HEK293 (cell line): ENCODE data around the gene FHAD1.

Source experiments
- FEZF1 ChIP-seq: fragments of 450-650 bp; formaldehyde crosslinking; IDR thresholded peaks from 2 replicates; pipeline ENCODE4 v1.5.1; 2016; ENCODE audit warnings: missing biosample characterization, missing genetic modification characterization
- GLIS1 ChIP-seq: fragments of 450-650 bp; formaldehyde crosslinking; IDR thresholded peaks from 2 replicates; pipeline ENCODE4 v1.5.1; 2016; ENCODE audit warnings: missing biosample characterization, missing genetic modification characterization
- GLIS2 ChIP-seq: fragments of 450-650 bp; formaldehyde crosslinking; IDR thresholded peaks from 2 replicates; pipeline ENCODE4 v1.5.1; 2016; ENCODE audit warnings: missing biosample characterization, missing genetic modification characterization
- KLF8 ChIP-seq: fragments of 450-650 bp; formaldehyde crosslinking; IDR thresholded peaks from 2 replicates; pipeline ENCODE4 v1.5.1; 2016; ENCODE audit warnings: missing biosample characterization, missing genetic modification characterization
- PRDM1 ChIP-seq: fragments of 450-650 bp; formaldehyde crosslinking; IDR thresholded peaks from 2 replicates; pipeline ENCODE4; 2016; ENCODE audit warnings: missing biosample characterization, missing genetic modification characterization
- RBAK ChIP-seq: fragments of 450-650 bp; formaldehyde crosslinking; IDR thresholded peaks from 2 replicates; pipeline ENCODE4 v1.5.1; 2016; ENCODE audit warnings: missing biosample characterization, missing genetic modification characterization
- SETDB1 ChIP-seq: IDR thresholded peaks from one replicate; pipeline ENCODE4 v1.6.1; 2017; ENCODE audit warnings: mild to moderate bottlenecking, low read length, moderate library complexity, mixed read lengths; ENCODE audit not compliant: insufficient read length
- SP7 ChIP-seq: fragments of 450-650 bp; formaldehyde crosslinking; IDR thresholded peaks from 2 replicates; pipeline ENCODE4 v1.5.1; 2016; ENCODE audit warnings: missing biosample characterization, missing genetic modification characterization
- TRIM28 ChIP-seq: IDR thresholded peaks from 2 replicates; pipeline ENCODE4 v1.6.1; 2011; ENCODE audit warnings: low read length, control low read depth, borderline replicate concordance
- ZBTB48 ChIP-seq: fragments of 450-650 bp; formaldehyde crosslinking; IDR thresholded peaks from 2 replicates; pipeline ENCODE4 v1.5.1; 2016; ENCODE audit warnings: missing biosample characterization, missing genetic modification characterization
- ZEB2 ChIP-seq: fragments of 450-650 bp; formaldehyde crosslinking; IDR thresholded peaks from 2 replicates; pipeline ENCODE4 v1.5.1; 2016; ENCODE audit warnings: missing biosample characterization, missing genetic modification characterization
- ZNF221 ChIP-seq: fragments of 450-650 bp; formaldehyde crosslinking; IDR thresholded peaks from 2 replicates; pipeline ENCODE4 v1.5.1; 2017; ENCODE audit warnings: missing biosample characterization, missing genetic modification characterization, borderline replicate concordance
- ZNF335 ChIP-seq: fragments of 450-650 bp; formaldehyde crosslinking; conservative IDR thresholded peaks from 2 replicates; pipeline ENCODE4 v1.5.1; 2016; ENCODE audit warnings: missing biosample characterization, missing genetic modification characterization
- ZNF366 ChIP-seq: fragments of 450-650 bp; formaldehyde crosslinking; conservative IDR thresholded peaks from 2 replicates; pipeline ENCODE4 v1.5.1; 2016; ENCODE audit warnings: missing biosample characterization, missing genetic modification characterization
- ZNF394 ChIP-seq: fragments of 450-650 bp; formaldehyde crosslinking; IDR thresholded peaks from 2 replicates; pipeline ENCODE4 v1.5.1; 2016; ENCODE audit warnings: missing biosample characterization, missing genetic modification characterization, mild to moderate bottlenecking, moderate library complexity, borderline replicate concordance
- ZNF521 ChIP-seq: fragments of 450-650 bp; formaldehyde crosslinking; IDR thresholded peaks from 2 replicates; pipeline ENCODE4 v1.5.1; 2017; ENCODE audit warnings: missing biosample characterization, mild to moderate bottlenecking, missing genetic modification characterization
- ZNF548 ChIP-seq: fragments of 450-650 bp; formaldehyde crosslinking; IDR thresholded peaks from 2 replicates; pipeline ENCODE4 v1.5.1; 2016; ENCODE audit warnings: missing biosample characterization, missing genetic modification characterization
- ZNF555 ChIP-seq: fragments of 450-650 bp; formaldehyde crosslinking; conservative IDR thresholded peaks from 2 replicates; pipeline ENCODE4 v1.5.1; 2017; ENCODE audit warnings: missing biosample characterization, mild to moderate bottlenecking, missing genetic modification characterization, inconsistent platforms
- ZNF585B ChIP-seq: fragments of 450-650 bp; formaldehyde crosslinking; IDR thresholded peaks from 2 replicates; pipeline ENCODE4 v1.5.1; 2016; ENCODE audit warnings: missing biosample characterization, missing genetic modification characterization
- ZNF626 ChIP-seq: fragments of 450-650 bp; sonication (Bioruptor Pico); formaldehyde crosslinking; IDR thresholded peaks from 2 replicates; pipeline ENCODE4 v1.5.1; 2018; ENCODE audit warnings: missing biosample characterization, missing genetic modification characterization, inconsistent platforms
- ZNF629 ChIP-seq: fragments of 450-650 bp; formaldehyde crosslinking; IDR thresholded peaks from 2 replicates; pipeline ENCODE4 v1.5.1; 2017; ENCODE audit warnings: missing biosample characterization, missing genetic modification characterization
- ZSCAN23 ChIP-seq: fragments of 450-650 bp; formaldehyde crosslinking; IDR thresholded peaks from 2 replicates; pipeline ENCODE4 v1.5.1; 2016; ENCODE audit warnings: missing biosample characterization, missing genetic modification characterization
- TF ChIP-seq, protein P1 (sequence below): fragments of 450-650 bp; formaldehyde crosslinking; IDR thresholded peaks from 2 replicates; pipeline ENCODE4 v1.5.1; 2017; ENCODE audit warnings: missing biosample characterization, missing genetic modification characterization
- TF ChIP-seq, protein P2 (sequence below): fragments of 450-650 bp; formaldehyde crosslinking; IDR thresholded peaks from 2 replicates; pipeline ENCODE4 v1.5.1; 2016; ENCODE audit warnings: missing biosample characterization, missing genetic modification characterization
- TF ChIP-seq, protein P3 (sequence below): fragments of 450-650 bp; formaldehyde crosslinking; IDR thresholded peaks from 2 replicates; pipeline ENCODE4 v1.5.1; 2016; ENCODE audit warnings: missing biosample characterization, missing genetic modification characterization
- TF ChIP-seq, protein P4 (sequence below): fragments of 450-650 bp; formaldehyde crosslinking; IDR thresholded peaks from 2 replicates; pipeline ENCODE4 v1.5.1; 2016; ENCODE audit warnings: missing biosample characterization, missing genetic modification characterization
- TF ChIP-seq, protein P5 (sequence below): IDR thresholded peaks from 2 replicates; pipeline ENCODE4 v1.6.1; 2011; ENCODE audit warnings: mild to moderate bottlenecking, low read depth, low read length, borderline replicate concordance
- TF ChIP-seq, protein P6 (sequence below): fragments of 450-650 bp; formaldehyde crosslinking; IDR thresholded peaks from 2 replicates; pipeline ENCODE4 v1.5.1; 2016; ENCODE audit warnings: missing biosample characterization, missing genetic modification characterization

The FHAD1 gene

DNA sequence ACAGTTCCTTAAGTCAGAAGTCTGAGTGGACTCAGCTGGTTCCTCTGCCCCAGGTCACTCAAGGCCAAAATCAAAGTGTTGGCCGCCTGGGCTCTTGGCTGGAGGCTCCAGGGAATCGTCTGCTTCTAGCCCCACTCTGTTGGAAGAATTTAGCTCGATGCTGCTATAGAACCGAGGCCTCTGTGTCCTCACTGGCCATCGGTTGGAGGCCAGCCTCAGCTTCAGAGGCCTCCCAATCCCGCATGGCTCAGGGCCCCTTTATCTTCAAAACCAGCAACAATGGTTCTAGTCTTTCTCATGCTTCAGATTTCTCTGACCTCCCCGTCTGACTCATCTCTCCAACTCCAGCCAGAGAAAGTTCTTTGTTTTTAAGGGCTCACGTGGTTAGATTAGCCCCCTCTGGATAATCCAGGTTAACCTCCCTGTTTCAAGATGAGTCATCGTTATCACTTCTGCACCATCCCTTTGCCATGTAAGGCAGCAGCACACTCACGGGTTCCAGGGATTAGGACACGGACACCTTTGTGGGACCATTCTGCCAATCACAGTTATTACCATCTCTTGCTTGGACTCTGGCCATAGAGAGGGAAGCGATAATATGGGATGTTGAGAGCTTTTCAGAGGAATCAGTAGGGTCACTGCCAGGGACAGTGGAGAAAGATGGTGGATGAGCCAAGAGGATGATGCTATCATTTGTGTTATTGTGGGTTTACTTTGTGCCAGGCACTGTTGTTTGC is 13.6 kb downstream of the FHAD1 start (continued):
- no peak for TF ChIP-seq ZNF335 (tag by site-specific recombination)
- TF ChIP-seq ZNF626 (tag by site-specific recombination) = no peak
- peak; percentile 75 for TF ChIP-seq PRDM1 (tag by site-specific recombination)
- TF ChIP-seq, protein P1, sequence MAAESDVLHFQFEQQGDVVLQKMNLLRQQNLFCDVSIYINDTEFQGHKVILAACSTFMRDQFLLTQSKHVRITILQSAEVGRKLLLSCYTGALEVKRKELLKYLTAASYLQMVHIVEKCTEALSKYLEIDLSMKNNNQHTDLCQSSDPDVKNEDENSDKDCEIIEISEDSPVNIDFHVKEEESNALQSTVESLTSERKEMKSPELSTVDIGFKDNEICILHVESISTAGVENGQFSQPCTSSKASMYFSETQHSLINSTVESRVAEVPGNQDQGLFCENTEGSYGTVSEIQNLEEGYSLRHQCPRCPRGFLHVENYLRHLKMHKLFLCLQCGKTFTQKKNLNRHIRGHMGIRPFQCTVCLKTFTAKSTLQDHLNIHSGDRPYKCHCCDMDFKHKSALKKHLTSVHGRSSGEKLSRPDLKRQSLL (tag by site-specific recombination) = 0 out of 2 replicates have a peak, but pooled peaks have one; percentile 8
- TF ChIP-seq, protein P2, sequence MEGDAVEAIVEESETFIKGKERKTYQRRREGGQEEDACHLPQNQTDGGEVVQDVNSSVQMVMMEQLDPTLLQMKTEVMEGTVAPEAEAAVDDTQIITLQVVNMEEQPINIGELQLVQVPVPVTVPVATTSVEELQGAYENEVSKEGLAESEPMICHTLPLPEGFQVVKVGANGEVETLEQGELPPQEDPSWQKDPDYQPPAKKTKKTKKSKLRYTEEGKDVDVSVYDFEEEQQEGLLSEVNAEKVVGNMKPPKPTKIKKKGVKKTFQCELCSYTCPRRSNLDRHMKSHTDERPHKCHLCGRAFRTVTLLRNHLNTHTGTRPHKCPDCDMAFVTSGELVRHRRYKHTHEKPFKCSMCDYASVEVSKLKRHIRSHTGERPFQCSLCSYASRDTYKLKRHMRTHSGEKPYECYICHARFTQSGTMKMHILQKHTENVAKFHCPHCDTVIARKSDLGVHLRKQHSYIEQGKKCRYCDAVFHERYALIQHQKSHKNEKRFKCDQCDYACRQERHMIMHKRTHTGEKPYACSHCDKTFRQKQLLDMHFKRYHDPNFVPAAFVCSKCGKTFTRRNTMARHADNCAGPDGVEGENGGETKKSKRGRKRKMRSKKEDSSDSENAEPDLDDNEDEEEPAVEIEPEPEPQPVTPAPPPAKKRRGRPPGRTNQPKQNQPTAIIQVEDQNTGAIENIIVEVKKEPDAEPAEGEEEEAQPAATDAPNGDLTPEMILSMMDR = no peak
- TF ChIP-seq GLIS2 (tag by site-specific recombination) = 0 out of 2 replicates have a peak, but pooled peaks have one; percentile 27
- 0 out of 2 replicates have a peak, but pooled peaks have one; percentile 28 for TF ChIP-seq ZEB2 (tag by site-specific recombination)
- no peak for TF ChIP-seq FEZF1 (tag by site-specific recombination)
- TF ChIP-seq, protein P3, sequence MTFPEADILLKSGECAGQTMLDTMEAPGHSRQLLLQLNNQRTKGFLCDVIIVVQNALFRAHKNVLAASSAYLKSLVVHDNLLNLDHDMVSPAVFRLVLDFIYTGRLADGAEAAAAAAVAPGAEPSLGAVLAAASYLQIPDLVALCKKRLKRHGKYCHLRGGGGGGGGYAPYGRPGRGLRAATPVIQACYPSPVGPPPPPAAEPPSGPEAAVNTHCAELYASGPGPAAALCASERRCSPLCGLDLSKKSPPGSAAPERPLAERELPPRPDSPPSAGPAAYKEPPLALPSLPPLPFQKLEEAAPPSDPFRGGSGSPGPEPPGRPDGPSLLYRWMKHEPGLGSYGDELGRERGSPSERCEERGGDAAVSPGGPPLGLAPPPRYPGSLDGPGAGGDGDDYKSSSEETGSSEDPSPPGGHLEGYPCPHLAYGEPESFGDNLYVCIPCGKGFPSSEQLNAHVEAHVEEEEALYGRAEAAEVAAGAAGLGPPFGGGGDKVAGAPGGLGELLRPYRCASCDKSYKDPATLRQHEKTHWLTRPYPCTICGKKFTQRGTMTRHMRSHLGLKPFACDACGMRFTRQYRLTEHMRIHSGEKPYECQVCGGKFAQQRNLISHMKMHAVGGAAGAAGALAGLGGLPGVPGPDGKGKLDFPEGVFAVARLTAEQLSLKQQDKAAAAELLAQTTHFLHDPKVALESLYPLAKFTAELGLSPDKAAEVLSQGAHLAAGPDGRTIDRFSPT = peak; percentile 72
- TF ChIP-seq ZNF548 (tag by site-specific recombination) = no peak
- TF ChIP-seq ZNF629 (tag by site-specific recombination) = peak; percentile 63
- peak; percentile 75 for TF ChIP-seq GLIS1 (tag by site-specific recombination)
- peak; percentile 75; the same call in 1 of the 2 replicates for TF ChIP-seq TRIM28
- no peak for TF ChIP-seq ZNF221 (tag by site-specific recombination)
- no peak for TF ChIP-seq ZNF555 (tag by site-specific recombination)
- peak; percentile 14 for TF ChIP-seq SETDB1
- peak; percentile 75 for TF ChIP-seq SP7 (tag by site-specific recombination)
- peak; percentile 51; the same call in 1 of the 2 replicates for TF ChIP-seq ZNF366 (tag by site-specific recombination)
- TF ChIP-seq, protein P4, sequence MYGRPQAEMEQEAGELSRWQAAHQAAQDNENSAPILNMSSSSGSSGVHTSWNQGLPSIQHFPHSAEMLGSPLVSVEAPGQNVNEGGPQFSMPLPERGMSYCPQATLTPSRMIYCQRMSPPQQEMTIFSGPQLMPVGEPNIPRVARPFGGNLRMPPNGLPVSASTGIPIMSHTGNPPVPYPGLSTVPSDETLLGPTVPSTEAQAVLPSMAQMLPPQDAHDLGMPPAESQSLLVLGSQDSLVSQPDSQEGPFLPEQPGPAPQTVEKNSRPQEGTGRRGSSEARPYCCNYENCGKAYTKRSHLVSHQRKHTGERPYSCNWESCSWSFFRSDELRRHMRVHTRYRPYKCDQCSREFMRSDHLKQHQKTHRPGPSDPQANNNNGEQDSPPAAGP (tag by site-specific recombination) = 0 out of 2 replicates have a peak, but pooled peaks have one; percentile 42
- TF ChIP-seq RBAK = peak; percentile 43; the same call in 1 of the 2 replicates
- no peak; the same call in 1 of the 2 replicates for TF ChIP-seq ZSCAN23 (tag by site-specific recombination)
- TF ChIP-seq, protein P5, sequence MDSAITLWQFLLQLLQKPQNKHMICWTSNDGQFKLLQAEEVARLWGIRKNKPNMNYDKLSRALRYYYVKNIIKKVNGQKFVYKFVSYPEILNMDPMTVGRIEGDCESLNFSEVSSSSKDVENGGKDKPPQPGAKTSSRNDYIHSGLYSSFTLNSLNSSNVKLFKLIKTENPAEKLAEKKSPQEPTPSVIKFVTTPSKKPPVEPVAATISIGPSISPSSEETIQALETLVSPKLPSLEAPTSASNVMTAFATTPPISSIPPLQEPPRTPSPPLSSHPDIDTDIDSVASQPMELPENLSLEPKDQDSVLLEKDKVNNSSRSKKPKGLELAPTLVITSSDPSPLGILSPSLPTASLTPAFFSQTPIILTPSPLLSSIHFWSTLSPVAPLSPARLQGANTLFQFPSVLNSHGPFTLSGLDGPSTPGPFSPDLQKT = no peak
- TF ChIP-seq, protein P6, sequence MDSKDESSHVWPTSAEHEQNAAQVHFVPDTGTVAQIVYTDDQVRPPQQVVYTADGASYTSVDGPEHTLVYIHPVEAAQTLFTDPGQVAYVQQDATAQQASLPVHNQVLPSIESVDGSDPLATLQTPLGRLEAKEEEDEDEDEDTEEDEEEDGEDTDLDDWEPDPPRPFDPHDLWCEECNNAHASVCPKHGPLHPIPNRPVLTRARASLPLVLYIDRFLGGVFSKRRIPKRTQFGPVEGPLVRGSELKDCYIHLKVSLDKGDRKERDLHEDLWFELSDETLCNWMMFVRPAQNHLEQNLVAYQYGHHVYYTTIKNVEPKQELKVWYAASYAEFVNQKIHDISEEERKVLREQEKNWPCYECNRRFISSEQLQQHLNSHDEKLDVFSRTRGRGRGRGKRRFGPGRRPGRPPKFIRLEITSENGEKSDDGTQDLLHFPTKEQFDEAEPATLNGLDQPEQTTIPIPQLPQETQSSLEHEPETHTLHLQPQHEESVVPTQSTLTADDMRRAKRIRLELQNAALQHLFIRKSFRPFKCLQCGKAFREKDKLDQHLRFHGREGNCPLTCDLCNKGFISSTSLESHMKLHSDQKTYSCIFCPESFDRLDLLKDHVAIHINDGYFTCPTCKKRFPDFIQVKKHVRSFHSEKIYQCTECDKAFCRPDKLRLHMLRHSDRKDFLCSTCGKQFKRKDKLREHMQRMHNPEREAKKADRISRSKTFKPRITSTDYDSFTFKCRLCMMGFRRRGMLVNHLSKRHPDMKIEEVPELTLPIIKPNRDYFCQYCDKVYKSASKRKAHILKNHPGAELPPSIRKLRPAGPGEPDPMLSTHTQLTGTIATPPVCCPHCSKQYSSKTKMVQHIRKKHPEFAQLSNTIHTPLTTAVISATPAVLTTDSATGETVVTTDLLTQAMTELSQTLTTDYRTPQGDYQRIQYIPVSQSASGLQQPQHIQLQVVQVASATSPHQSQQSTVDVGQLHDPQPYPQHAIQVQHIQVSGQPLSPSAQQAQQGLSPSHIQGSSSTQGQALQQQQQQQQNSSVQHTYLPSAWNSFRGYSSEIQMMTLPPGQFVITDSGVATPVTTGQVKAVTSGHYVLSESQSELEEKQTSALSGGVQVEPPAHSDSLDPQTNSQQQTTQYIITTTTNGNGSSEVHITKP = 0 out of 2 replicates have a peak, but pooled peaks have one; percentile 33
- no peak for TF ChIP-seq ZNF585B (tag by site-specific recombination)
- TF ChIP-seq ZNF394 = peak; percentile 67
- no peak for TF ChIP-seq ZNF521 (tag by site-specific recombination)
- peak; percentile 65 for TF ChIP-seq ZBTB48 (tag by site-specific recombination)
- TF ChIP-seq KLF8 (tag by site-specific recombination) = peak; percentile 60
